ENCODE data around the gene PHB1.
A peak's percentile ranks its signal among the peaks of the same experiment; 100 is the strongest.
"Not testable (repeated sequence)": the region's sequence is repeated elsewhere in the genome, so short reads cannot be mapped to it uniquely, and the experiment has no call there.

PHB1 gene

GRCh38 chr17:49439305-49439672, 24.6 kb upstream of the PHB1 start:
- DNase-seq = no peak

- DNase-seq = no peak
Observed at GRCh38 chr17:49438436-49439278, 24.0 kb upstream of the PHB1 start.

- no peak for DNase-seq
Observed at GRCh38 chr17:49437696-49438435, 23.2 kb upstream of the PHB1 start.

- no peak for DNase-seq
Observed at GRCh38 chr17:49436174-49436573, 21.5 kb upstream of the PHB1 start.

GRCh38 chr17:49435671-49436029, 21.0 kb upstream of the PHB1 start:
- no peak for DNase-seq

GRCh38 chr17:49434821-49435670, 20.4 kb upstream of the PHB1 start:
- no peak for DNase-seq

GRCh38 chr17:49433000-49433694, 18.5 kb upstream of the PHB1 start:
- no peak for DNase-seq

GRCh38 chr17:49431743-49432142, 17.1 kb upstream of the PHB1 start:
- no peak for DNase-seq

- no peak for DNase-seq
Observed at GRCh38 chr17:49425004-49425286, 10.3 kb upstream of the PHB1 start.

- not testable (repeated sequence) for DNase-seq
Observed at GRCh38 chr17:49424276-49425003, 9.8 kb upstream of the PHB1 start.

GRCh38 chr17:49422714-49423113, 8.0 kb upstream of the PHB1 start:
- DNase-seq = no peak

GRCh38 chr17:49419761-49420160, 5.1 kb upstream of the PHB1 start:
- DNase-seq = not testable (repeated sequence)

- not testable (repeated sequence) for DNase-seq
Observed at GRCh38 chr17:49418754-49419740, 4.4 kb upstream of the PHB1 start.

- no peak for DNase-seq
Observed at GRCh38 chr17:49414271-49414621, 436 bp downstream of the PHB1 start.

- DNase-seq = no peak
Observed at GRCh38 chr17:49409066-49409465, 5.6 kb downstream of the PHB1 start.

- peak; percentile 65 for DNase-seq
Observed at GRCh38 chr17:49407981-49408501, 6.6 kb downstream of the PHB1 start.

GRCh38 chr17:49407086-49407485, 7.6 kb downstream of the PHB1 start:
- DNase-seq = no peak

- DNase-seq = no peak
Observed at GRCh38 chr17:49406421-49407061, 8.1 kb downstream of the PHB1 start.

- no peak for DNase-seq
Observed at GRCh38 chr17:49404906-49405305, 9.8 kb downstream of the PHB1 start.

- no peak for DNase-seq
Observed at GRCh38 chr17:49404361-49404760, 10.3 kb downstream of the PHB1 start.

Measured in KG1 (cell line).